Bronchial epithelial cell (primary cell): ENCODE results near the gene CD8B. TPM values are rescaled to one million over a fixed set of nuclear protein-coding genes. Genes with fewer than 3 reads are reported as not detected.
"Not testable (repeated sequence)": the region's sequence is repeated elsewhere in the genome, so short reads cannot be mapped to it uniquely, and the experiment has no call there.

ENCODE experiments used
- DNase-seq: peaks from one replicate; pipeline ENCODE4 v3.0.0-alpha.2; 2010; ENCODE audit warnings: low read depth
- FAIRE-seq: peaks from 2 replicates; lab custom pipeline; 2011; peaks lifted over from hg19 to GRCh38; lab: Jason Lieb, UNC
- H3K27me3 ChIP-seq: 2 replicates; pipeline ENCODE4 v1.5.1; 2011; ENCODE audit warnings: low read length; ENCODE audit not compliant: control insufficient read depth, insufficient read depth
- H3K36me3 ChIP-seq: 2 replicates; pipeline ENCODE4 v1.5.1; 2011; ENCODE audit warnings: low read length; ENCODE audit not compliant: control insufficient read depth, insufficient read depth
- H3K4me3 ChIP-seq: 2 replicates; pipeline ENCODE4 v1.5.1; 2011; ENCODE audit warnings: mild to moderate bottlenecking, low read depth, low read length, control low read depth
- total RNA-seq: library from RNA; depleted of rRNA; stranded (reverse); fragments of >200 nt; gene quantifications from 2 replicates; pipeline ENCODE4 v1.2.1, GENCODE V29; 2014
- TF ChIP-seq, protein P1 (sequence below): IDR thresholded peaks from 2 replicates; pipeline ENCODE4 v1.5.1; 2011; ENCODE audit warnings: mild to moderate bottlenecking, moderate library complexity, low read length, control low read depth, inconsistent platforms; ENCODE audit not compliant: insufficient read depth, severe bottlenecking

CD8B gene
- total RNA-seq, 1 donor from 2014 or later: not detected

DNA sequence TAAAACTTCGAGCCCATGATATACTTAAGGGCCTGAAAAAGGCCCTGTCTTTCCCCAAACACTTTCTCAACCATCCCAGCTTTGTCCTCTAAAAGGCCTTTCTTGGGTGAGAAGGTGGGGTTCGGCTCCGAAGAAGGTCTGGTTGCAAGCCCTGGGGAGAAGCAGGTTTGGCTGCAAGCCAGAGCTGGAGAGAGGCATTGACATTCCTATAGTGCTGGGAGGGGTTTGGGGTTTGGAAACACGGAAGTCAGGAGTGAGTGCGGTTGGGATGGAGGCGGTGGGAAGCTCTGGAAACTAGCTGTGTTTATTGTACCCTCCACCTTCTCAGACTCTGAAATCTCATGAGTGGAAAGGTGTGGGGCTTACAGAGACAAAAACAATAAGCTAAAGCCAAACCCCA is 5.7 kb downstream of the CD8B start:
- DNase-seq (peak; percentile 18), FAIRE-seq (peak; percentile 52)
- not testable (repeated sequence) for H3K36me3 ChIP-seq, H3K4me3 ChIP-seq, H3K27me3 ChIP-seq

DNA sequence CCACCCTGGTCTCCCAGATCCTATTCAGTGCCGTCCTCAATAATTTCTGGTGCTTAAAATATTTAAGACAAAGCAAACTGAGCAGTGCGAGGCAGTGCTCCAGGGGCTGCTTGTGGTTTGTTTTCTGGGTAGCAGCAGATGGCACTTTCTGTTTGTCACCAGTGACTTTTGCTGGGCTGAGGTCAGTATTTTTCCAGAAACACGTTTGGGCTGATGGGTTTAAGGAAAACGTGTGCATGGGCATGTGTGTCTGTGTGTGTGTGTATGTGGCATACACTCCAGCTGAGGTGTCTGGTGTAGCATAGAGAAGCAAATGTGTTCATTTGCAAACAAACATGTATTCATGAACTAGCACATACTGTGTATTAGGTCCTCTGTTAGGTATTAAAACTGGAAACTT is 10.1 kb downstream of the CD8B start:
- not testable (repeated sequence) for H3K27me3 ChIP-seq, FAIRE-seq, DNase-seq, H3K36me3 ChIP-seq, H3K4me3 ChIP-seq

DNA sequence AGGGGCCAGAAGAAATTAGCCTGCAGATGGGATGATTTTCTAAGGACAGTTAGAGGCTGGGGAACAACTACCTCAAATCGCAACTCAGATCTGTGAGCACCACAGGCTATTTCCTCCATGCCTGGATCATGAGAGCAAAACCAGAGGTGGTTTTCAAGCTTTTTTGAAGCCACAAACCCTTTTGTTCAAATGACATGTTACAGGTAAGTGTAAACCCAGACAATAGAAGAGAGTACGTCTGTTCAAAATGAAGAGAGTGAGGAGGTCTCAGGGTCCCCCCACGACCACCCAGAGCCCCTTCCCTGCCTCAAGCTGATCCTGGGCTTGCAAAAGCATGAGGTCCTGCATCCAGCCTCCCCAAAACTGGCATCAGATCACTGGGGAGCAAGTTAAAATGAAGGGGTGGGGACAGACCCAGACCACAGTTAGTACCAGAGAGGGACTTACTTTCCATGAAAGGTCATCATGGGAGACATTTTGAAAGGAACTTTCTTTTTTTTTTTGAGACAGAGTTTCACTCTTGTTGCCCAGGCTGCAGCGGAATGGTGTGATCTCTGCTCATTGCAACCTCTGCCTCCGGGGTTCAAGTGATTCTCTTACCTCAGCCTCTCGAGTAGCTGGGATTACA is 19.0 kb downstream of the CD8B start:
- not testable (repeated sequence) for H3K36me3 ChIP-seq, FAIRE-seq, H3K27me3 ChIP-seq, H3K4me3 ChIP-seq, DNase-seq

DNA sequence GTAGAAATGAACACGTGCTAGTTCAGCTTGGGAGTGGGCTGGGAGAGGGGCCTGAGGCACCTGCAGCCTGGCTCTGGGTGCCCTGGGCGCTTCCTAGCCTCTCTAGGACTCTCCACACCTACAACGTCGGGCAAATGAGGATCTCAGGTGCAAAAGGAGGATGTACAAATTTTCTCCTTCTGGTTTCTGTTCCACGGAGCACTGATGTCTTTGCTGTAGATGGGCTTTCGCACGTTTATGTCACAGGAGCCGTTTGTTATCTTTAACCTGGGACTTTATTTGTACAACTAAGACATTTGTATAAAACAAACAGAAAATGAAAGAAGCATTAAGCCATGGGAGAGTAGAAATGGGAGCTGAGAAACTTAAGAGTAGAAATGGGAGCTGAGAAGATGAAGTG is 20.4 kb downstream of the CD8B start:
- not testable (repeated sequence) for H3K36me3 ChIP-seq, FAIRE-seq, DNase-seq, H3K4me3 ChIP-seq, H3K27me3 ChIP-seq

DNA sequence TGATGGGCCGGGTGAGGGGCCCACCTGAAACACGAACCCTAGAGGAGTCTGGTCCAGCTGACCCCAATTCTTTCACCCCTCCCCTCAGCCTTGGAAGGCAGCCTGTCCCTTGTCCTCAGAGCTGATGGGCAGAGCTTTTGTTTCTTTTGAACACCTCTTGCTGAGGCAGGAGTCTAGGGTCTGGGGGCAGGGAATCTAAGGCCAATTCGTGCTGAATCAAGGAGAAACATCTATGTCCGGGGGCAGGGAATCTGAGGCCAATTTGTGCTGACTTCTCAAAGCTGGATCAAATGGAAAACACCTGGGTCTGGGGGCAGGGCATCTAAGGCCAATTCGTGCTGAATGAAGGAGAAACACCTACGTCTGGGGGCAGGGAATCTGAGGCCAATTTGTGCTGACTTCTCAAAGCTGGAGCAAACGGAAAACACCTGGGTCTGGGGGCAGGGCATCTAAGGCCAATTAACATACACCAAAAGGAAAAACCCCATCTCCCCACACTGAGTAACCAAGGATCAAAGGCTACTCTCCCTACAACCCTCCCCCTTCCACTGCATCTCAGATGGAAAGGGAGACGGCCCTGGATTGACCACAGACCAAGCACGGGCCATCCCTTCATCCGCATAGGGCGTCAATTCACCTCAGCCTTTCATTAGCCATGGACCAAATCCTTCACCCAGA is 21.7 kb downstream of the CD8B start:
- not testable (repeated sequence) for H3K36me3 ChIP-seq, H3K4me3 ChIP-seq, FAIRE-seq, H3K27me3 ChIP-seq, DNase-seq

DNA sequence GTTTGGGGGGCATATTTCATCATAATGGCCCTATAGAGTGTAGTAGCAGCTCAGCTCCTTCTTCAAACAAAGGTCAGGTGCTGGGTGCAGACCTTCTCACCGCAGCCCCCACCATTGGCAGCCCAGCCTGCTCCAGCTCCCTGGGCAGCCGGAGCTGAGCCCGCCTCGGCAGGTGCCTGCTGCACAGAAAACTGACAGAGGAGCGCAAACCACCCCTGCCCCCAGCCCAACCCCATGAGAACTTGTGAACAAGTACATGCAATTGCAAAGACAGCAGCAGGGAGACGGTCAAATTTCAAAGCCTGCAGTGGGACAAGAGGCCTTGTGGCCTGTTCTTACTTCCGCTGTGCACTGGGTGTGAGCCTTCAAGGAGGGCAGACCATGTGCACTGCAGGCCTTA is 22.2 kb downstream of the CD8B start:
- not testable (repeated sequence) for DNase-seq, H3K27me3 ChIP-seq, H3K4me3 ChIP-seq, H3K36me3 ChIP-seq
- peak; percentile 18 for FAIRE-seq

DNA sequence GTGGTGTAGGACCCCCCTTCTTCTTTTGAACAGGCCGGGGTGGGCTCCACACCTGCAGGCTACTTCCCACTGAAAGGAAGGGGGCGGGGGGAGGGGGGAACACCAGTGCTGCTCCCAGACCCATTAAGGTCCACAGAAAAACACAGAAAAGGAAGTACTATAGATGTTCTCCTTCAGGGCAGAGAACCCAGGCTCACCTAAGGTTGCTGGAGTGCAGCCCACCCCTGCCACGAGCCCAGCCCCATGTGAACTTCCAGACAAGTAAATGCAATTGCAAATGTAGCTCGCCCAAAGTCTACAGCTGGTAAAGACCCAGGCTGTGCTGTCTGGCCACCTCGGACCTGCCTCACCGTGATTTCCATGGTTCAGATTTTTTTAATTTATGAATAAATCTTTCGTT is 24.0 kb downstream of the CD8B start:
- not testable (repeated sequence) for H3K36me3 ChIP-seq, H3K27me3 ChIP-seq, H3K4me3 ChIP-seq, DNase-seq, FAIRE-seq

- FAIRE-seq (peak; percentile 99), DNase-seq (peak; percentile 80)
- not testable (repeated sequence) for H3K36me3 ChIP-seq, H3K27me3 ChIP-seq, H3K4me3 ChIP-seq
Measured at GRCh38 chr2:86836915-86837695, 24.6 kb downstream of the CD8B start.

- H3K4me3 ChIP-seq, DNase-seq, FAIRE-seq, H3K27me3 ChIP-seq, H3K36me3 ChIP-seq: not testable (repeated sequence)
Measured at GRCh38 chr2:86835548-86835889, 26.2 kb downstream of the CD8B start.

GRCh38 chr2:86833315-86833714 is 28.4 kb downstream of the CD8B start:
- no peaks in the 10 kb centered on the region for H3K27me3 ChIP-seq
- FAIRE-seq (no peak), DNase-seq (no peak)
- TF ChIP-seq, protein P1, sequence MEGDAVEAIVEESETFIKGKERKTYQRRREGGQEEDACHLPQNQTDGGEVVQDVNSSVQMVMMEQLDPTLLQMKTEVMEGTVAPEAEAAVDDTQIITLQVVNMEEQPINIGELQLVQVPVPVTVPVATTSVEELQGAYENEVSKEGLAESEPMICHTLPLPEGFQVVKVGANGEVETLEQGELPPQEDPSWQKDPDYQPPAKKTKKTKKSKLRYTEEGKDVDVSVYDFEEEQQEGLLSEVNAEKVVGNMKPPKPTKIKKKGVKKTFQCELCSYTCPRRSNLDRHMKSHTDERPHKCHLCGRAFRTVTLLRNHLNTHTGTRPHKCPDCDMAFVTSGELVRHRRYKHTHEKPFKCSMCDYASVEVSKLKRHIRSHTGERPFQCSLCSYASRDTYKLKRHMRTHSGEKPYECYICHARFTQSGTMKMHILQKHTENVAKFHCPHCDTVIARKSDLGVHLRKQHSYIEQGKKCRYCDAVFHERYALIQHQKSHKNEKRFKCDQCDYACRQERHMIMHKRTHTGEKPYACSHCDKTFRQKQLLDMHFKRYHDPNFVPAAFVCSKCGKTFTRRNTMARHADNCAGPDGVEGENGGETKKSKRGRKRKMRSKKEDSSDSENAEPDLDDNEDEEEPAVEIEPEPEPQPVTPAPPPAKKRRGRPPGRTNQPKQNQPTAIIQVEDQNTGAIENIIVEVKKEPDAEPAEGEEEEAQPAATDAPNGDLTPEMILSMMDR: no peak
- no peak overlapping the region for H3K4me3 ChIP-seq
- no peaks in the 10 kb centered on the region for H3K36me3 ChIP-seq
